Osteoblast (primary cell): ENCODE measurements around the gene SLC17A5. TPM values are rescaled to one million over a fixed set of nuclear protein-coding genes. Genes with fewer than 3 reads are reported as not detected.

Experiments
- DNase-seq: peaks from one replicate; pipeline ENCODE4 v3.0.0; 2011; ENCODE audit warnings: low spot score, mixed read lengths; ENCODE audit not compliant: insufficient read length; ENCODE audit errors: missing footprints
- H2AFZ ChIP-seq: 2 replicates; pipeline ENCODE4 v1.6.0; 2011; ENCODE audit warnings: mild to moderate bottlenecking, low read length
- H3K27ac ChIP-seq: 2 replicates; pipeline ENCODE4 v1.5.1; 2011; ENCODE audit warnings: mild to moderate bottlenecking, low read depth, low read length, moderate library complexity
- H3K27me3 ChIP-seq: 2 replicates; pipeline ENCODE4 v1.6.0; 2012; ENCODE audit warnings: mild to moderate bottlenecking, control low read depth, inconsistent platforms, low read length, moderate library complexity; ENCODE audit not compliant: insufficient read depth
- H3K36me3 ChIP-seq: 2 replicates; pipeline ENCODE4 v1.5.1; 2011; ENCODE audit warnings: mild to moderate bottlenecking, low read length, control low read depth, moderate library complexity; ENCODE audit not compliant: insufficient read depth
- H3K4me1 ChIP-seq: 2 replicates; pipeline ENCODE4 v1.5.1; 2011; ENCODE audit warnings: mild to moderate bottlenecking, low read length, control low read depth, moderate library complexity; ENCODE audit not compliant: insufficient read depth
- H3K4me2 ChIP-seq: 2 replicates; pipeline ENCODE4 v1.6.0; 2011; ENCODE audit warnings: mild to moderate bottlenecking, low read length; ENCODE audit not compliant: insufficient read depth
- H3K4me3 ChIP-seq: fragments of 200-600 bp; sonication (generic); 3 replicates; pipeline ENCODE4 v1.5.1; 2012; ENCODE audit warnings: mild to moderate bottlenecking, low read length, inconsistent platforms; ENCODE audit not compliant: insufficient read depth
- H3K79me2 ChIP-seq: 2 replicates; pipeline ENCODE4 v1.6.0; 2012; ENCODE audit warnings: mild to moderate bottlenecking, low read length, control low read depth, inconsistent platforms; ENCODE audit not compliant: insufficient read depth
- H3K9me3 ChIP-seq: 2 replicates; pipeline ENCODE4 v1.5.1; 2011; ENCODE audit warnings: low read depth, low read length, control low read depth
- H4K20me1 ChIP-seq: 2 replicates; pipeline ENCODE4 v1.6.0; 2012; ENCODE audit warnings: mild to moderate bottlenecking, low read length, control low read depth; ENCODE audit not compliant: insufficient read depth
- total RNA-seq: library from RNA; depleted of rRNA; stranded (reverse); fragments of >200 nt; gene quantifications from 2 replicates; pipeline ENCODE4 v1.2.3, GENCODE V29; 2012
- TF ChIP-seq, protein P1 (sequence below): IDR thresholded peaks from 2 replicates; pipeline ENCODE4 v1.5.1; 2011; ENCODE audit warnings: mild to moderate bottlenecking, low read depth, low read length, moderate library complexity; ENCODE audit errors: extremely low read depth

SLC17A5 gene
- total RNA-seq, 1 donor: 38.7 TPM

- TF ChIP-seq, protein P1, sequence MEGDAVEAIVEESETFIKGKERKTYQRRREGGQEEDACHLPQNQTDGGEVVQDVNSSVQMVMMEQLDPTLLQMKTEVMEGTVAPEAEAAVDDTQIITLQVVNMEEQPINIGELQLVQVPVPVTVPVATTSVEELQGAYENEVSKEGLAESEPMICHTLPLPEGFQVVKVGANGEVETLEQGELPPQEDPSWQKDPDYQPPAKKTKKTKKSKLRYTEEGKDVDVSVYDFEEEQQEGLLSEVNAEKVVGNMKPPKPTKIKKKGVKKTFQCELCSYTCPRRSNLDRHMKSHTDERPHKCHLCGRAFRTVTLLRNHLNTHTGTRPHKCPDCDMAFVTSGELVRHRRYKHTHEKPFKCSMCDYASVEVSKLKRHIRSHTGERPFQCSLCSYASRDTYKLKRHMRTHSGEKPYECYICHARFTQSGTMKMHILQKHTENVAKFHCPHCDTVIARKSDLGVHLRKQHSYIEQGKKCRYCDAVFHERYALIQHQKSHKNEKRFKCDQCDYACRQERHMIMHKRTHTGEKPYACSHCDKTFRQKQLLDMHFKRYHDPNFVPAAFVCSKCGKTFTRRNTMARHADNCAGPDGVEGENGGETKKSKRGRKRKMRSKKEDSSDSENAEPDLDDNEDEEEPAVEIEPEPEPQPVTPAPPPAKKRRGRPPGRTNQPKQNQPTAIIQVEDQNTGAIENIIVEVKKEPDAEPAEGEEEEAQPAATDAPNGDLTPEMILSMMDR: no peak
- DNase-seq: no peak
- H4K20me1 ChIP-seq: no peaks in the 10 kb centered on the region
Observed at GRCh38 chr6:73608761-73609160, 45.0 kb downstream of the SLC17A5 start.

GRCh38 chr6:73606428-73606827 is 47.4 kb downstream of the SLC17A5 start:
- peaks cover 39% of the 10 kb centered on the region for H3K36me3 ChIP-seq
- H3K4me1 ChIP-seq: no peaks in the 10 kb centered on the region
- TF ChIP-seq, protein P1: no peak
- H3K4me2 ChIP-seq: no peak overlapping the region
- H3K9me3 ChIP-seq: no peaks in the 10 kb centered on the region
- H4K20me1 ChIP-seq: no peaks in the 10 kb centered on the region
- H2AFZ ChIP-seq: no peak overlapping the region
- no peak overlapping the region for H3K27ac ChIP-seq
- no peaks in the 10 kb centered on the region for H3K27me3 ChIP-seq
- no peaks in the 10 kb centered on the region for H3K79me2 ChIP-seq
- no peak overlapping the region for H3K4me3 ChIP-seq
- DNase-seq: no peak

More at GRCh38 chr6:73608761-73609160, 45.0 kb downstream of the SLC17A5 start:
- Histone ChIP-seq H3K4me3 (no peak overlapping the region), H3K27ac (no peak overlapping the region), H2AFZ (no peak overlapping the region), H3K4me1 (no peaks in the 10 kb centered on the region), H3K9me3 (no peaks in the 10 kb centered on the region), H3K79me2 (no peaks in the 10 kb centered on the region), H3K4me2 (no peak overlapping the region), H3K27me3 (no peaks in the 10 kb centered on the region), H3K36me3 (peaks cover 42% of the 10 kb centered on the region)

DNA sequence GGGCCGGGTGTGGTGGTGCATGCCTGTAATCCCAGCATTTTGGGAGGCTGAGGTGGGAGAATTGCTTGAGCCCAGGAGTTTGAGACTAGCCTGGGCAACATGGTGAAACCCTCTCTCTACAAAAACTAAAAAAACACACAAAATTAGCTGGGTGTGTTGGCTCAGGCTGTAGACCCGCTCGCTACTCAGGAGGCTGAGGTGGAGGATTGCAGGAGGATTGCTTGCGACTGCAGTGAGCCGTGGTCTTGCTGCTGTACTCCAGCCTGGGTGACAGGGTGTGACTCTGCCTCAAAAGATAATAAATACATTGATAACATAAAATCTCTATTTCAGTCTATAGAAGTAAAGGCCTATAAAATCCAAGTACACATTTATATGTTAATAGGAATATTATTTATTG is 49.3 kb downstream of the SLC17A5 start:
- no peaks in the 10 kb centered on the region for H3K9me3 ChIP-seq
- H3K27ac ChIP-seq: no peak overlapping the region
- peaks cover 35% of the 10 kb centered on the region for H3K36me3 ChIP-seq
- H3K4me1 ChIP-seq: no peaks in the 10 kb centered on the region
- no peak for DNase-seq
- no peak overlapping the region for H3K4me2 ChIP-seq
- TF ChIP-seq, protein P1: no peak
- no peaks in the 10 kb centered on the region for H3K79me2 ChIP-seq
- no peak overlapping the region for H3K4me3 ChIP-seq
- H4K20me1 ChIP-seq: no peaks in the 10 kb centered on the region
- no peak overlapping the region for H2AFZ ChIP-seq
- no peaks in the 10 kb centered on the region for H3K27me3 ChIP-seq

DNA sequence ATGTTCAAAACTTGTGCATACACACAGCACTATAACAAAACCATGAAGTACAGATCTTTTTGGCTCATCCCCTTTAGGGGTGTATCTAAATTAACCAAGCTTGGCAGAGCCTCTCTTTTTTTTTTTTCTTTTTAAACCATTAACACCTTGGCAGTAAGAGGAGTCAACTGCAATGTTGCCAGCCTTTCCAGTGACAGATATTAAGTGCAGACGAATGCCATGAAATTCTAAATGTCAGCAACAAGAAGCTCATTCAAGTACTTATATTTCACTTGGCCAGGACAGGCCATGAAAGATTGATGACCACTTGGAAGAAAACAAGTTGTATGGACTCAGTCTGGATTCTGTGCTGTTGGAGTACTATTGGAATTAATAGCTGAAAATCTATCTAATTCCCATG is 49.8 kb downstream of the SLC17A5 start:
- Histone ChIP-seq H2AFZ (no peak overlapping the region), H3K79me2 (no peaks in the 10 kb centered on the region), H3K4me2 (no peak overlapping the region), H3K4me3 (no peak overlapping the region), H3K27me3 (no peaks in the 10 kb centered on the region), H3K4me1 (no peaks in the 10 kb centered on the region), H3K9me3 (no peaks in the 10 kb centered on the region), H3K27ac (no peak overlapping the region), H4K20me1 (no peaks in the 10 kb centered on the region), H3K36me3 (peaks cover 31% of the 10 kb centered on the region)
- TF ChIP-seq, protein P1: no peak
- no peak for DNase-seq
